Gastrocnemius medialis (tissue), 4 donors: ENCODE results near the gene CLDN20. TPM values are rescaled to one million over a fixed set of nuclear protein-coding genes. Genes with fewer than 3 reads are reported as not detected.
A peak's percentile ranks its signal among the peaks of the same experiment; 100 is the strongest.
"Not testable (repeated sequence)": the region's sequence is repeated elsewhere in the genome, so short reads cannot be mapped to it uniquely, and the experiment has no call there.

ENCODE experiments used
- ATAC-seq, 2 donors: fragments of 150-250 bp; one replicate each; pipeline ENCODE4 v1.9.1; 2016
- DNase-seq, 2 donors: peaks; one replicate each; pipeline ENCODE4 v3.0.0-alpha.2; 2019
- H3K27ac ChIP-seq, 4 donors: fragments of 200-600 bp; sonication (generic); 1 replicate in 1 of 4; 2 replicates in 3 of 4; pipeline ENCODE4 v1.5.1; 2016 to 2018; ENCODE audit warnings: mild to moderate bottlenecking in 2 of 4, moderate library complexity in 1 of 4
- H3K27me3 ChIP-seq, 3 donors: fragments of 200-600 bp; sonication (generic) in 2 of 3; 1 replicate in 1 of 3; 2 replicates in 2 of 3; pipeline versions ENCODE4 v1.5.1 to v1.6.0; 2016 to 2019; ENCODE audit warnings: mild to moderate bottlenecking in 1 of 3, moderate library complexity in 1 of 3
- H3K36me3 ChIP-seq, 2 donors: fragments of 200-600 bp; sonication (generic) in 1 of 2; one replicate each; pipeline ENCODE4 v1.5.1; 2017 to 2018
- H3K4me1 ChIP-seq, 2 donors: fragments of 200-600 bp; sonication (generic) in 1 of 2; one replicate each; pipeline ENCODE4 v1.5.1; 2016 to 2017; ENCODE audit warnings: mild to moderate bottlenecking in 2 of 2
- H3K4me3 ChIP-seq, 4 donors: fragments of 200-600 bp; sonication (generic) in 3 of 4; 1 replicate in 1 of 4; 2 replicates in 3 of 4; pipeline ENCODE4 v1.5.1; 2016 to 2019; ENCODE audit warnings: mild to moderate bottlenecking in 2 of 4
- H3K9me3 ChIP-seq, 3 donors: fragments of 200-600 bp; sonication (generic) in 2 of 3; 1 replicate in 1 of 3; 2 replicates in 2 of 3; pipeline ENCODE4 v1.5.1; 2016 to 2019
- POLR2A ChIP-seq, 2 donors: fragments of 450-650 bp; IDR thresholded peaks; one replicate each; pipeline ENCODE4 v1.6.1; 2017; ENCODE audit warnings: antibody characterized with exemption in 2 of 2, mild to moderate bottlenecking in 2 of 2, moderate library complexity in 2 of 2
- in situ Hi-C, 4 donors: fragments of 200-750 bp; cut with MboI; loops; one replicate each; pipeline versions ENCODE4 v1.15.0 to v1.8.0; 2017; ENCODE audit warnings: low sequenced_read_pairs in 4 of 4
- intact Hi-C: fragments of 100-400 bp; cut with DNase I; formaldehyde crosslinking; loops from one replicate; pipeline ENCODE4 v1.15.1; 2023; ENCODE audit warnings: low total_unique reads
- total RNA-seq, 4 donors: library from RNA; depleted of rRNA; stranded (reverse); fragments of >200 nt; gene quantifications; one replicate each; pipeline versions ENCODE4 v1.1.0 to v1.2.3, GENCODE V29; 2016
- TF ChIP-seq, protein P1 (sequence below), 5 experiments: fragments of 450-650 bp in 3 of 5; fragments of 200-600 bp in 2 of 5; sonication (generic) in 2 of 5; IDR thresholded peaks in 4 of 5; conservative IDR thresholded peaks in 1 of 5; 1 replicate in 4 of 5; 2 replicates in 1 of 5; pipeline ENCODE4 v1.5.1; 2016 to 2019; ENCODE audit warnings: antibody characterized with exemption in 5 of 5, mild to moderate bottlenecking in 3 of 5, moderate library complexity in 3 of 5

The CLDN20 gene
- total RNA-seq, 4 donors from 2014 or later: not detected

DNA sequence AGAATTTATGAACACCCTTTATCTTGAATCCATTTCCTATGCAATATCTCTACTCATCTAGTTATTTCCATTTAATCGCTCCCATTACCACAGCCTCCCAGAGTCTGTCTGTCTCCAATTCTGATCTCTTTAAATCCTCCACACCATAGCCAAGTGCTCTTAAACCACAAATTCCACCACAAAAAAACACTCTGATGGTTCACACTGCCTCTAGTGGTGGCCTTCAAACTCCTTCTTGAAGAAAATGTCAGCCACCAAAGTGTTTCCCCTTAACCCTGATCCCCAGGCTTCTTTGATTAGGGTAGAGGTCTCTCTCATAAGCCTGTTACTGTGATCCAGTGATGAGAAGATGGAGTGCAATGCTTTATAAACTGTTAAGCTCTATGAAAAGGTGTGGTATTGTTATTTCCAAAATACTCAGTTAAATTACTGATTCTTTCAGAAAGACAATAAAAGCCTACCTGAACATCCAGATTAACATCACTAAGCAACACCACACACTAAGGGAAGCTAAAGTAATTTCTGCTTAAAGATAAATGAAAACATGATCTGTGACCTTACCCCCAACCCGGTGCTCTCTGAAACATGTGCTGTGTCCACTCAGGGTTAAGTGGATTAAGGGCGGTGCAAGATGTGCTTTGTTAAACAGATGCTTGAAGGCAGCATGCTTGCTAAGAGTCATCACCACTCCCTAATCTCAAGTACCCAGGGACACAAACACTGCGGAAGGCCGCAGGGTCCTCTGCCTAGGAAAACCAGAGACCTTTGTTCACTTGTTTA, 4.5 kb downstream of the CLDN20 start:
- intact Hi-C loops, H3K9me3 ChIP-seq, H3K27me3 ChIP-seq, H3K36me3 ChIP-seq, in situ Hi-C loops, H3K4me3 ChIP-seq, ATAC-seq, DNase-seq, H3K27ac ChIP-seq: not testable (repeated sequence)
- H3K4me1 ChIP-seq: peaks cover 13 to 14% of the 10 kb centered on the region in 2 donors
- TF ChIP-seq, protein P1, sequence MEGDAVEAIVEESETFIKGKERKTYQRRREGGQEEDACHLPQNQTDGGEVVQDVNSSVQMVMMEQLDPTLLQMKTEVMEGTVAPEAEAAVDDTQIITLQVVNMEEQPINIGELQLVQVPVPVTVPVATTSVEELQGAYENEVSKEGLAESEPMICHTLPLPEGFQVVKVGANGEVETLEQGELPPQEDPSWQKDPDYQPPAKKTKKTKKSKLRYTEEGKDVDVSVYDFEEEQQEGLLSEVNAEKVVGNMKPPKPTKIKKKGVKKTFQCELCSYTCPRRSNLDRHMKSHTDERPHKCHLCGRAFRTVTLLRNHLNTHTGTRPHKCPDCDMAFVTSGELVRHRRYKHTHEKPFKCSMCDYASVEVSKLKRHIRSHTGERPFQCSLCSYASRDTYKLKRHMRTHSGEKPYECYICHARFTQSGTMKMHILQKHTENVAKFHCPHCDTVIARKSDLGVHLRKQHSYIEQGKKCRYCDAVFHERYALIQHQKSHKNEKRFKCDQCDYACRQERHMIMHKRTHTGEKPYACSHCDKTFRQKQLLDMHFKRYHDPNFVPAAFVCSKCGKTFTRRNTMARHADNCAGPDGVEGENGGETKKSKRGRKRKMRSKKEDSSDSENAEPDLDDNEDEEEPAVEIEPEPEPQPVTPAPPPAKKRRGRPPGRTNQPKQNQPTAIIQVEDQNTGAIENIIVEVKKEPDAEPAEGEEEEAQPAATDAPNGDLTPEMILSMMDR (IDR thresholded peaks at IDR 0.05 in 4 of 5, conservative IDR thresholded peaks at IDR 0.05 in 1 of 5): peak in 1 of 5 experiments; percentile 27

DNA sequence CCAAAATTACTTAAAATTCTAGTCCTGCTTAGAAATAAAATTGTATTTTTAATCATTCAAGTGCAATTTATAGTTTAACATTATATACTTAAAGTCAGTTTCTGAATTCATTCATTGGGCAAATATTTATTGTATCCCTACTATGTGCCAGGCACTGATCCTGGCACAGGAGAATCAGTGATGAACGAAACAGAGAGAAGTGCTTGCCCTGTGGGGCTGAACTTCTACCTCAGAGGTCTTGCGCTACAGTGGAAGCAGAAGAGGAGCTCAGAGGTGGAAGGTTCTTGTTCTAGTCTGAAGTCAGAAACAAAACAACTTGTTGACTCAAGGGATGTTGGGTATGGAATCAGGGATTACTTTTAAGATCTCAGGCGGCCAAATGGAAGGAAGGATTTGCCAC, 6.0 kb downstream of the CLDN20 start:
- DNase-seq (no peak), ATAC-seq (no peak)
- Histone ChIP-seq H3K36me3 (no peaks in the 10 kb centered on the region), H3K4me1 (peaks cover 13 to 27% of the 10 kb centered on the region in 2 donors), H3K27ac (no peak overlapping the region), H3K27me3 (no peaks in the 10 kb centered on the region), H3K9me3 (no peaks in the 10 kb centered on the region), H3K4me3 (no peak overlapping the region)
- in situ Hi-C loops (no loop called here), intact Hi-C loops (no loop called here)
- TF ChIP-seq, protein P1 (IDR thresholded peaks at IDR 0.05 in 4 of 5, conservative IDR thresholded peaks at IDR 0.05 in 1 of 5): no peak
- no peak for TF ChIP-seq POLR2A (IDR thresholded peaks at IDR 0.05)

DNA sequence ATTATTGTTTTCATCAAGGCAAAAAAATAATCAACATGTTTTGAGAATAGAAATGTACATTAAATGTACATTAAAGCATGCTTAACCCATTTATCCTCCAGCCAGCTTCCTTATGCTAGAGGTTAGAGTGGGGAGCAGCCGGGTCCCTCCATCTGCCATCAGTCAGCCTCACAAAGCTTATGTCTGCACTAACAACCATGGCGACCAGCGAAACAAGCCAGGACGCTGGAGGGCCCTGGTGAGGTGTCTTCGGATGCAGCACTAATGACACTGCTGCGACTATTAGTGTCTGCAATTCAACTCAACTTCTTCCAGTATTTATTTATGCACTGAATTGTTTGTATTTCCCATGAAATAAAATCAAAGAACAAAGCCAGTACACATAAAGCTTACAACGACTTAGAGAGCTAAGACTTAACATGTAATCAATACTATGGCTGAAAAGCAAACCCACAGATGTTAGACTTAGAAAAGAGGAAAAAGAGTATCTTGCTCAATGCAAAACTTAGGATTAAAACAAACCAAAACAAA, 6.8 kb downstream of the CLDN20 start:
- in situ Hi-C loops: no loop called here
- H3K9me3 ChIP-seq: no peaks in the 10 kb centered on the region
- no peaks in the 10 kb centered on the region for H3K36me3 ChIP-seq
- no peaks in the 10 kb centered on the region for H3K27me3 ChIP-seq
- intact Hi-C loops: no loop called here
- H3K27ac ChIP-seq: no peak overlapping the region
- ATAC-seq (no peak), DNase-seq (no peak)
- peaks cover 12 to 31% of the 10 kb centered on the region in 2 donors for H3K4me1 ChIP-seq
- TF ChIP-seq, protein P1 (IDR thresholded peaks at IDR 0.05 in 4 of 5, conservative IDR thresholded peaks at IDR 0.05 in 1 of 5): no peak
- TF ChIP-seq POLR2A (IDR thresholded peaks at IDR 0.05): no peak
- no peak overlapping the region for H3K4me3 ChIP-seq

DNA sequence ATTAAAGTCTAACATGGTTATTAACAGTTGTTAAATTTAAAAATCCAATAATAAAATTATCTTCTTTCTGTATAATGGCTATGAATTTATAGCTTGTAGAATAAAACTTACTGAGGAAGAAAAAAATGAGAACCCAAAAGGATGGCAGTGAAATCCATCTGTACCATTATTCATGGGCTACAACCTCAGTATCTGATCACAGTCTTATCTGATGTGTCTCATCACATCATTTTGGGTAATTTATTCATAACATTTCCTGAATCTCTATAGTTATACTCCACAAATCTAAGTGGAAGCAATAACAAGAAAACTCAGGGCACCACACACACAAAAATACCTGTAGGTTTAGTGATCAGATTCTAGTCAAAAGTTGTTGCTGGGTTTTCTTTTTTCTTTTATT, 7.3 kb downstream of the CLDN20 start:
- H3K27me3 ChIP-seq: no peaks in the 10 kb centered on the region
- H3K36me3 ChIP-seq: no peaks in the 10 kb centered on the region
- in situ Hi-C loops (no loop called here), intact Hi-C loops (no loop called here)
- peaks cover 14 to 36% of the 10 kb centered on the region in 2 donors for H3K4me1 ChIP-seq
- DNase-seq (no peak), ATAC-seq (no peak)
- TF ChIP-seq, protein P1 (IDR thresholded peaks at IDR 0.05 in 4 of 5, conservative IDR thresholded peaks at IDR 0.05 in 1 of 5): no peak
- no peak for TF ChIP-seq POLR2A (IDR thresholded peaks at IDR 0.05)
- no peak overlapping the region for H3K27ac ChIP-seq
- no peak overlapping the region for H3K4me3 ChIP-seq
- H3K9me3 ChIP-seq: no peaks in the 10 kb centered on the region
